Amygdala (tissue), 56 donors: ENCODE measurements around the gene FBH1.
"Not testable (repeated sequence)": the region's sequence is repeated elsewhere in the genome, so short reads cannot be mapped to it uniquely, and the experiment has no call there.

Source experiments
- DNase-seq, 56 donors: peaks; one replicate each; lab custom pipeline; 2025; lab: John Stamatoyannopoulos, UW

Gene FBH1

DNA sequence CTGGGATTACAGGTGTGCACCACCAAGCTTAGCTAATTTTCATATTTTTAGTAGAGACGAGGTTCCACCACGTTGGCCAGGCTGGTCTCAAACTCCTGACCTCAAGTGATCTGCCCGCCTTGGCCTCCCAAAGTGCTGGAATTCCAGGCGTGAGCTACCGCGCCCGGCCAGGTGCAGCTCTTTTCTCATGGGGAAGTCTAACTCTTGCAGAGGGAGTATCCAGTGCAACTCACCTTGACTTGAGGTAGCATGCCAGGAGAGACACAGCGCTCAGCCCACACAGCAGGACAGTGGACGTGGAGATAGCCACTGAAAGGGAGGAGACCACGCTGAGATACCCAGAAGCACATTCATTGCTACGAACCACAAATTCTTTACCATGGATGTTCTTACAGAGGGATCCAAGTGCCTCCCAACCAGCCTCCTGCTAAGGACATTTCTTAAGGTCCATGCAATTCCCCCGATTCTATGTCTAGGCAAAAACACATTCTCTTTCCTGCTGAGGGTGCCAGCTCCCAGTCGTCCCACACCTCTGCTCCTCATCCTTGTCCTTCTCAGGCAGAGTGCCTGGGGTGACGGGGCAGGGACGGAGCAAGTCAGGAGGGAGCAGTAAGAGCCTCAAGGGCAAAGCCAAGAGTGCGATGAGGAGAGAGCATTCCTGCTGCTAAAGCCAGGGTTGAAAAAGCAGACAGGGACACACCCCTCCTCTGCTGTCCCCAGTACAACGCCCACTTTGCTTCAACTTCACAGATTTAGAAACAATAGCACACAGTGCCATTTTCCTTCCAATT lies 66.3 kb downstream of the FBH1 start:
- DNase-seq = no peak

- DNase-seq = no peak
Measured at GRCh38 chr10:5958077-5958476, 68.0 kb downstream of the FBH1 start.

GRCh38 chr10:5958675-5959074 lies 68.6 kb downstream of the FBH1 start:
- DNase-seq = no peak

DNA sequence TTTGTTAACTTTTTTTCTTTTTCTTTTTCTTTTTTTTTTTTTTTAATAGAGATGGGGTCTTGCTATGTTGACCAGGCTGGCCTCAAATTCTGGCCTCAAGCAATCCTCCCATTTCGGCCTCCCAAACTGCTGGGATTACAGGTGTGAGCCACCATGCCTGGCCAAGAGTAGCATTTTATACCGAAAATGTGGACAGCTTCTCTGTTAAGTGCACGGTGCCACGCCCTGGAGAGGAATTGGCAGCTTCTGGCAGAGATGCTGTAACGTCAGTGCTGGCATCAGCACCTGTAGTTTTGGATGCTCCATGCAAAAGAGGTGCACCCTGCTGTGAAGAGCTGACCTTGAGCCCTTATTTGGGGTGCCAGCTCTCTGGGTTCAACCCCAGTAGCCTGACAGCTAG lies 69.1 kb downstream of the FBH1 start:
- DNase-seq = no peak

DNA sequence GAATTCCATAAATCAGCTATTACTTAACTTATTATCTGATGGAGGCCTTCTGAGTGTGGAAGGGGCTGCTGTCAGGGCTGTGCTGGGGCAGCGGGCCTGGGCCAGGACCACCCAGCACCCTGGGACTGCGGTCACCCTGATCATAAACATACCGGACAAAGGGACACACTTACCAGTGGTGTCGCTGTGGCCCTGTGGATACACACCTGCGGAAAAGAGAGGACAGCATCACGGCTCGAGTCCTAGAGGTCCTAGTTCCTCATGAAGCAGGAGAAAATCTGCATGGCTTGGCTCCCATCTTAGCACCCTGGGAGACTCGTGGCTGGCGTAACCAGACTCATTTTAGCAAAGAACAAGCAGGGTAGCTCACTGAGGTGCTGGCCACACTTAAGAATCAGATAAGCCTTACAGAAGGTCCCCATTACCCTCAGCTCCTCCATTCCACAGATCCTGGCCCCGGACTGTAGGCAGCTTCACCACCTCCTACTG lies 69.6 kb downstream of the FBH1 start:
- no peak for DNase-seq

DNA sequence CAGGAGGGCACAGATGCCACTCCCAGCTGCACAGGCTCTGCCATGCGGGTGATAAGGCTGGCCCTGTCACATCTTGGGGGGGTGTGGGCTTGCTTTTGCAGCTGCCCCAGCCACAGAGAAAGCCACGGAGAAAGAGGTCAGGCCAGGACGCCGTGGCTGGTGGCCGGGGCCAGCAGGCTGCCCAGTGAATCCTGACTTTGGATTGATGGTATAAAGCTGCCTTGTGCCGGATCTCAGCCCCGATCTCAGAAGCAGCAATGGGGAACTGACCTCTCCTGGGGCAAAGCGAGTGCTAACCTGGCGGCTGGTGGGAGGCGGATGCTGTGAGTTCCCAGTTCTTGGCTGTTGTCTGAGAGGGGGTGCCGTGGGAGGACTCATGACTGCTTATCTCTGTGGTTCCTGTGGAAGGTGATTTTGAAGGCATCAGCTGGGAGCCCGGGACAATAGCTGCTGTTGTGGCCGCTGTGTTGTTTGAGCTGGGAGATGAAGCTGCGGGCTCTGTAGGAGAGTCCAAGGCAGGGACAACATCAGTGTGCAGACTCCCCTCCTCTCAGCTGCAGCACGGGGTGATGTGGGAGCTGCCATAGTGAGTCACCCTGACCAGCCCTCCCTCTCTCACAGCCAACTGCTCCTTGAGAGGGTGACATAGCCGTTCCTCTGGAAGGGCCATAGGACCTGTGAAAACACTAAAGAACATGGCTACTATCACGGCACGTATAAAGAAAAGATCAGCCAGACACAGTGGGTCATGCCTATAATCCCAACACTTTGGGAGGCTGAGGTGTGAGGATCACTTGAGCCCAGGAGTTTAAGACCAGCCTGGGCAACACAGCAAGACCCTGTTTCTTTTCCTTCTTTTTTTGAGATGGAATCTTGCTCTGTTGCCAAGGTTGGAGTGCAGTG lies 70.3 kb downstream of the FBH1 start:
- no peak for DNase-seq

DNA sequence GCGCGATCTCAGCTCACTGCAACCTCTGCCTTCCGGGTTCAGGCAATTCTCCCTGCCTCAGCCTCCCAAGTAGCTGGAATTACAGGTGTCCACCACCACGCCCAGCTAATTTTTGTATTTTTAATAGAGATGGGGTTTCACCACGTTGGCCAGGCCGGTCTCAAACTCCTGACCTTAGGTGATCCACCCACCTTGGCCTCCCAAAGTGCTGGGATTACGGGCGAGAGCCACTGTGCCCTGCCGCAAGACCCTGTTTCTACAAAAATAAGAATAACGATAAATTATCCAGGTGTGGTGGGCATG lies 70.9 kb downstream of the FBH1 start:
- DNase-seq = not testable (repeated sequence)

DNA sequence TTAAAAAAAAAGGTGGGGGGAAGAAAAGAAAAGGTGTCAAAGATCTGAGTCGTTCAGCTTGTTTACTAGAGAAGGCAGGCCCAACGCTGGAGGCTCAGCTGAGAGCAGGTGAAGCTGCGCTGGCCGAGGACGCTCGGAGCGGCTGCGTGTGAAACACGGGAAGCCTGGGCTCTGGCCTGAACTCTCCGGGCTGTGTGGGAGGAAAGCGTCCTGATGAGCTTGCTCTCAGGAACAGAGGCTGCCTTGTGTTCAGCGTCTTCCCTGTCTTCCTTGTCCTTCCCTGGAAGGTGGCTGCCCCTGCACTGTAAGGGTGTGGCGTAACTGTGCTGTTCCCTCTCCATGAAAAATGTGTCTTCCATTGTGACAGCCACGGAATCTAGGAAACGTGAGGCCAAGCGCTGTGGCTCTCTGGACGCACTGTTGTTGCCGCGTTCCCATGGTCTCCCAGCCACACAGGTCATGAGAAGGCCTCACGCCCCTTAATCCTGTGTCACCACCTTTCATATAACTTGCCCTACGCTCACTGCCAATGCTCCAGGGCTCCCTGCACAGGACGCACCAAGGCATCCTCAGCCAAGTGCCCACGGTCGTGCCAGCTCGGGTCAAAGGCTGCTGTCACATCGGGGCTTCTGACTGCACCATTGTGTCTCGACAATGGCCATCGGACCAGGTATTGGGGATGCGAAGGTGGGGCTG lies 71.5 kb downstream of the FBH1 start:
- DNase-seq = no peak

- DNase-seq = not testable (repeated sequence)
Measured at GRCh38 chr10:5962358-5962940, 72.4 kb downstream of the FBH1 start.

- DNase-seq = no peak
Measured at GRCh38 chr10:5963071-5963470, 73.0 kb downstream of the FBH1 start.

DNA sequence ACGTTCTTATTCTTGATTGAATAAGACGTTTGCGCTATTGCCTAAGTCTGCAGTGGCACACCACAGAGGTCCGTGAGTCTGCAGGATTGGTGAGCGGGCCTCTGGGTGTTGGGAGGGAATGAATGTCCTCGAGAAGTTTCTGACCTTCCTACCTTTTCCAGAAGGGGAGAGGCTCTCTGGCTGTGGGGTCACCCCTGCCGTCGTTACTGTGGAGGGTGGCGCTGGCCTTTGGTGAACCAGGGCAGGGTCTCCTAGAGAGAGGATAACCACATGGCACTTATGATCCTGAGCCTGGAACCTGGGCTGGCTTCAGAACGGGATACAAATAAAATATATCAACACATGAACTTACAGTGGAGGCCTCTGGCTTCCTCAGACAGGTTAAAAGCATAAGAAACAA lies 73.5 kb downstream of the FBH1 start:
- DNase-seq = no peak

DNA sequence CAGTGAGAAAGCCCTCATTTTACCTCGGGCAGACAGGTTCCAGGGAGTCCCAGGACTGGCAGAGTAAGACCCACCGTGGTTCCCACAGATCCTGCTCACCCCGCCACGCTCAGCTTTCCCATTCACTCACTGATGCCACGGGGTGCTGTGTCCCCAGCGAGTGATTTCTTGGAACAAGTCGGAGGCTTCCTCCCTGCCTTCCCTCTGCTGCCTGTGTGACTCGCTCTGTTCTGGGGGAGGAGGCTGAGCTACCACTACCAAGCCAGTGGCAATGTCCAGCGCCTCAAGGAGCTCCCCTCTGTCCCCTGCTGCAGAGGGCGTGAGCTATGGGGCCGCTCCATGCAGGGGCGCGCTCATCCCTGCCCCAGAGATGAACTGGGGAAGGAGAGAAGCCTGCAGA lies 74.7 kb downstream of the FBH1 start:
- no peak for DNase-seq

GRCh38 chr10:5965266-5965665 lies 75.2 kb downstream of the FBH1 start:
- no peak for DNase-seq

DNA sequence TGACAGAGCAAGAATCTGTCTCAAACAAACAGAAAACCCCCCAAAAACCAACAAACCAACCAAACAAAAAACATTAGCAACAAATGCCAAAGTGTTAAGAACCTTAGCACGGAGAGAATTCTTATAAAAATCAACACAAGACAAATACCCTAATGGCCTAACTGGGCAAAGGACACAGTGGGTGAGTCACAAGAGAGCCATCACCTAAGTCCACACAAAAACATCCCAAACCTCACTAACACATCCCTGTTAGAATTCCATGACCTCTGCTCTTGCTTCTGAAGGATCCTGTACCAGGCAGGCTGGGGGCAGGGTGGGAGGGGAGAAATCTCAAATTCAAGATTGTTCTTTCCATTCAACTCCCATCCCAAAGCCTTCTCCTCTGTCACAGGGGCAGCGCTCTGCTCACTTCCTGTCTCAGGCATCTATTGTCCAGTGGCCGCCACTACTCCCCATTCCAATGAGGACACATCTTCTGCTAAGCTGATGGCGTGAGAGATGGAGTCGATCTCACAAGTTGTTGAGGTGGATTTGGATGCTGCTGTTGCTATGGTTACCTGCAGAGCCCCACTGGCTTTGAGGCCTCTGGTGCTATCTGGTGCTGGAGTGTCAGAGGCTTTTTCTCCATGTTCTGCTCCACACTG lies 78.1 kb downstream of the FBH1 start:
- no peak for DNase-seq

- DNase-seq = no peak
Measured at GRCh38 chr10:5968681-5969453, 78.8 kb downstream of the FBH1 start.

- no peak for DNase-seq
Measured at GRCh38 chr10:5970066-5970465, 80.0 kb downstream of the FBH1 start.

DNA sequence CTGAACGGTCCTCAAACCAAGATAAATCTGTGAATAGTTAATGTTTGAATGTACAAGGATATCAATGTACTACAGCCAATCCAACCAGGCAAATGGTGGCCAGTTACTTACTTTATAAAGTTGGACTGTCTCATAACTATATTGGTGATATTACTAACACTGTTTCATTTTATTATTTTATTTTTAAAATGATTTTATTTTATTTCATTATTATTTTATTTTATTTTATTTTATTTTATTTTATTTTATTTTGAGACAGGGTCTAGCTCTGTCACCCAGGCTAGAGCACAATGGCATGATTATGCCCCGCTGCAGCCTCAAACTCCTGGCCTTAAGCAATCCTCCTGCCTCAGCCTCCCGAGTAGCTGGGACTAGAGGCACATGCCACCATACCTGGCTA lies 80.5 kb downstream of the FBH1 start:
- DNase-seq = no peak

GRCh38 chr10:5971315-5971832 lies 81.3 kb downstream of the FBH1 start:
- no peak for DNase-seq

DNA sequence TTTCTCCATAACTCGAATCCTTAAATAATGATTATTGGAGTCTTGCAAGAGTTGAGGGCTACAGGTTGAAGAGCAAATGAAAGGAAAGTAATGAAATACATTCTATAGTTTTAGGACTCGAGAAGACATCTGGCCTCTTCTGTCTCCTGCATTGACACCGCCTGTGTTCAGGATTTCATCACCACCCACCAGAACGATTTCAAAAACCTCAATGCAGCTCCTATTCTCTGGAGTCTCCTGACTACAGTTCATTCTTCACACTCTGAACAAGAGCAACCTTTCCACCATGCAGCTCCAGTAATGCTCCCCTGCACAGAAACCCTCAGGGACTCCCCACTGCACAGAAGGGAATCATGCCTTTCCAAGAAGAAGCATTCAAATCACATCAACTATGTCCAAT lies 81.8 kb downstream of the FBH1 start:
- no peak for DNase-seq
